Neural crest cell (in vitro differentiated cells): ENCODE measurements around the gene UNC45B. TPM values are rescaled to one million over a fixed set of nuclear protein-coding genes. Genes with fewer than 3 reads are reported as not detected.
A peak's percentile ranks its signal among the peaks of the same experiment; 100 is the strongest.
"Not testable (repeated sequence)": the region's sequence is repeated elsewhere in the genome, so short reads cannot be mapped to it uniquely, and the experiment has no call there.

ENCODE experiments used
- DNase-seq: peaks from one replicate; pipeline ENCODE4 v3.0.0; 2021; ENCODE audit warnings: low read depth, mixed read lengths, low spot score
- H3K27ac Mint-ChIP-seq: one replicate; pipeline ENCODE4 v1.8.0; 2021; ENCODE audit warnings: mild to moderate bottlenecking, mixed read lengths; ENCODE audit not compliant: unreplicated experiment
- H3K27me3 Mint-ChIP-seq: 2 replicates; pipeline ENCODE4 v1.8.0; 2021; ENCODE audit warnings: low read depth, mild to moderate bottlenecking, mixed read lengths
- H3K36me3 Mint-ChIP-seq: 2 replicates; pipeline ENCODE4 v1.8.0; 2021; ENCODE audit warnings: low read depth, mild to moderate bottlenecking, mixed read lengths
- H3K4me1 Mint-ChIP-seq: 2 replicates; pipeline ENCODE4 v1.8.0; 2021; ENCODE audit warnings: mixed read lengths
- H3K4me3 Mint-ChIP-seq: one replicate; pipeline ENCODE4 v1.8.0; 2021; ENCODE audit warnings: mild to moderate bottlenecking, mixed read lengths
- H3K9me3 Mint-ChIP-seq: 2 replicates; pipeline ENCODE4 v1.8.0; 2021; ENCODE audit warnings: mixed read lengths
- total RNA-seq: library from RNA; stranded (reverse); gene quantifications from 2 replicates; pipeline ENCODE4 v1.2.1, GENCODE V29; 2021
- TF ChIP-seq, protein P1 (sequence below): fragments of 200-600 bp; sonication (generic); conservative IDR thresholded peaks from 2 replicates; pipeline ENCODE4 v1.5.0; 2021; ENCODE audit warnings: antibody characterized with exemption, mild to moderate bottlenecking

UNC45B gene
- total RNA-seq, 1 donor from 2014 or later = not detected

DNA sequence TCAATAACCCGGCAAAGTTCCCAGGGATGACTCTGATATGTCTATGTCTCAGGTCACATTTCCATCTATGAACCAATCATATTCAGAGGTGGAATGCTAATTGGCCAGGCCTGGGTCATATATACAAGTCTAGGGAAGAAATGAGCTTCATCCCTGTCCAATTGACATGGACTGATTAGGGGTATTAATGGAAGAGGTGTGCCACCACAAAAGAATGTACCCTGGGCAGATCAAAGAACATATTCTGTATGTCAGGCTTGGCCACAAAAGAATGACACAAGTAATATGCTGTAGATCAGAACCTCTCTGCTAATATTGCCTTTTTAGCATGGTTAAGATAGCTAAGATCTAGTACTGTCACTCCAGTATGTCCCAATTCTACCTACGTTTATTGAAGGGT is 39.9 kb downstream of the UNC45B start:
- Mint-ChIP-seq H3K27ac (no peak overlapping the region), H3K9me3 (peaks cover 2% of the 10 kb centered on the region), H3K4me1 (no peaks in the 10 kb centered on the region), H3K27me3 (peaks cover 37% of the 10 kb centered on the region), H3K4me3 (no peak overlapping the region), H3K36me3 (no peaks in the 10 kb centered on the region)
- TF ChIP-seq, protein P1, sequence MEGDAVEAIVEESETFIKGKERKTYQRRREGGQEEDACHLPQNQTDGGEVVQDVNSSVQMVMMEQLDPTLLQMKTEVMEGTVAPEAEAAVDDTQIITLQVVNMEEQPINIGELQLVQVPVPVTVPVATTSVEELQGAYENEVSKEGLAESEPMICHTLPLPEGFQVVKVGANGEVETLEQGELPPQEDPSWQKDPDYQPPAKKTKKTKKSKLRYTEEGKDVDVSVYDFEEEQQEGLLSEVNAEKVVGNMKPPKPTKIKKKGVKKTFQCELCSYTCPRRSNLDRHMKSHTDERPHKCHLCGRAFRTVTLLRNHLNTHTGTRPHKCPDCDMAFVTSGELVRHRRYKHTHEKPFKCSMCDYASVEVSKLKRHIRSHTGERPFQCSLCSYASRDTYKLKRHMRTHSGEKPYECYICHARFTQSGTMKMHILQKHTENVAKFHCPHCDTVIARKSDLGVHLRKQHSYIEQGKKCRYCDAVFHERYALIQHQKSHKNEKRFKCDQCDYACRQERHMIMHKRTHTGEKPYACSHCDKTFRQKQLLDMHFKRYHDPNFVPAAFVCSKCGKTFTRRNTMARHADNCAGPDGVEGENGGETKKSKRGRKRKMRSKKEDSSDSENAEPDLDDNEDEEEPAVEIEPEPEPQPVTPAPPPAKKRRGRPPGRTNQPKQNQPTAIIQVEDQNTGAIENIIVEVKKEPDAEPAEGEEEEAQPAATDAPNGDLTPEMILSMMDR = no peak
- DNase-seq = no peak

DNA sequence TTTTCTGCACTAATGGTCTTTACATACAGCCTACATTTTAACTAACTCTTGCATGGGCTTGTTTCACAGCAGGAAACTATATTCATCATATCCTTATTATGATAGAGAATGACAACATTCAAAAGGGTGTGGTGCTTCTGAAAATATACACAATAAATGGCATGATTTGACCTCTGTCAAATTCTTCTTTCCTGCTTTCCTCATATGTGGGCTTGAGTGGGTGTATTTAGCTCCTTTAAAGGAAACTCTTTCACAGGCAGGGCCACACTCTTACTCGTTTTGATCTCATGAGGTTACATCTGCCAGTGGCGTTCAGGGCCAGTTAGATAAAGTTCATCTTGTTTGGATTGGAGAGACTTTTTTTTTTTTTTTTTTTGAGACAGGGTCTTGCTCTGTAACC is 40.5 kb downstream of the UNC45B start:
- Mint-ChIP-seq H3K36me3 (no peaks in the 10 kb centered on the region), H3K27ac (peak overlapping the region; percentile 44), H3K4me3 (no peak overlapping the region), H3K9me3 (peaks cover 2% of the 10 kb centered on the region), H3K4me1 (no peaks in the 10 kb centered on the region), H3K27me3 (peaks cover 35% of the 10 kb centered on the region)
- no peak for DNase-seq
- TF ChIP-seq, protein P1 = no peak

DNA sequence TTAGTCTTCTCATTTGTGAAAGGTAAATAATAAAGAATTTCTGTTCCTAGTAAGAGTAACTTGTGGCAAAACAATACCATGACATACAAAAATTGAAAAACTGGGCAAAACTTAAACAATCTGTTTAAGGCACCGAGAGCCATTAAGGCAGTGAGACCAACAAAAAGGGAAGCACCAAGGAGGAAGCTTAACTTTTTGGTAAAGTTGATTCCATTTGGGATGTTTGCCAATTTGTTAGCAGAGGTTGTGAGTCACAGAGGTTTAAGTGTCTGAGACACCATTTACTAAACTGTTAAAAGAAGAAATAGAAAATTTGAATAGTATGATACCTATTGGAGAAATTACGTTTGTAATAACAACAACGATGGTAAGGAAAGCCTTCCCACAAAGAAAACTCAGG is 41.7 kb downstream of the UNC45B start:
- H3K27me3 Mint-ChIP-seq = peaks cover 28% of the 10 kb centered on the region
- DNase-seq = no peak
- no peaks in the 10 kb centered on the region for H3K36me3 Mint-ChIP-seq
- TF ChIP-seq, protein P1 = no peak
- peaks cover 2% of the 10 kb centered on the region for H3K9me3 Mint-ChIP-seq
- H3K27ac Mint-ChIP-seq = no peak overlapping the region
- no peak overlapping the region for H3K4me3 Mint-ChIP-seq
- no peaks in the 10 kb centered on the region for H3K4me1 Mint-ChIP-seq

DNA sequence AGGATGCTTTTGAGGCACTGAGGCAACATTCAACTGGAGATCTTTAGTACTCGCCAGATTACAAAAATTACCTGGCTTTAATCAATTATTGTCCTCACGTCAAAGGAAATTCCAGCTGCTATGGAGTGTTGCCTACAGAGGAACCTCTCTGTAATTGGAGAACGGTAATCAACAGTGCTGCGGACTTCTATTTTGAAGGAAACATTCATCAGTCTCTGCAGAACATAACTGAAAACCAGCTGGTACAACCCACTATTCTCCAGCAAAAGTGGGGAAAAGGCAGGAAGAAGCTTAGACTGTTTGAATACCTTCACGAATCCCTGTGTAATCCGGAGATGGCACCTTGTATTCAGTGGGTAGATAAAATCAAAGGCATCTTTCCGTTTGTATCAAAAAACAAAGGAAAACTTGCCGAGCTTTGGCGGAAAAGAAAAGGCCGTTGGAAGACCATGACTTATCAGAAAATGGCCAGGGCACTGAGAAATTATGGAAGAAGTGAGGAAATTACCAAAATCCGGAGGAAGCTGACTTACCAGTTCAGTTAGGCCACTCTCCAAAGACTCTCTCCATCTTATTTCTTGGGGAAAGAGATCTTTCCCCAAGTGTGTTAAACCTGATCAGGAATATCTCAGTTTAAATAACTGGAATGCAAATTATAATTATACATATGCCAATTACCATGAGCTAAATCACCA is 43.5 kb downstream of the UNC45B start:
- Mint-ChIP-seq H3K9me3 (peaks cover 3% of the 10 kb centered on the region), H3K36me3 (no peaks in the 10 kb centered on the region), H3K4me1 (no peaks in the 10 kb centered on the region), H3K4me3 (no peak overlapping the region), H3K27ac (no peak overlapping the region), H3K27me3 (peaks cover 29% of the 10 kb centered on the region)
- DNase-seq = no peak
- TF ChIP-seq, protein P1 = no peak

DNA sequence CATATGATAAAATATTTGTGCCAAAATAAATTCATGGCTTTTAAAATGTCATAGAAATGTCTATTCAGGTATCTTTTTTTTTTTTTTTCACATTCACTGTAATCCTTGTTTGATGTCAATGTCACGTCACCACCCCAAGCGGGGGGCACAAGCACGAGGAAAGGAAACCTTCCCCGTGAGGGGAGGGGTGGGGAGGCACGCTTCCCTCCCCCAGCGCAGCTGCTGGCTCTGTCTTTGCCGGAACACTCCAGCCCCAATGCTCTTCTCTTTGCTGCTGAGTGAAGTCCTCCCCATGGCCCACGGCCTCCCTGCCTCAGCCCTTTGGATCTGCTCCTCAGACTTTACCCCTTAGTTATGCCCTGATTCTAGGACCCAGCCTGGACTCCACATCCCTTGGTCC is 45.1 kb downstream of the UNC45B start:
- Mint-ChIP-seq H3K4me3 (no peak overlapping the region), H3K9me3 (peaks cover 7% of the 10 kb centered on the region), H3K4me1 (no peaks in the 10 kb centered on the region), H3K27me3 (peaks cover 30% of the 10 kb centered on the region), H3K36me3 (no peaks in the 10 kb centered on the region), H3K27ac (no peak overlapping the region)
- DNase-seq = no peak
- TF ChIP-seq, protein P1 = no peak

DNA sequence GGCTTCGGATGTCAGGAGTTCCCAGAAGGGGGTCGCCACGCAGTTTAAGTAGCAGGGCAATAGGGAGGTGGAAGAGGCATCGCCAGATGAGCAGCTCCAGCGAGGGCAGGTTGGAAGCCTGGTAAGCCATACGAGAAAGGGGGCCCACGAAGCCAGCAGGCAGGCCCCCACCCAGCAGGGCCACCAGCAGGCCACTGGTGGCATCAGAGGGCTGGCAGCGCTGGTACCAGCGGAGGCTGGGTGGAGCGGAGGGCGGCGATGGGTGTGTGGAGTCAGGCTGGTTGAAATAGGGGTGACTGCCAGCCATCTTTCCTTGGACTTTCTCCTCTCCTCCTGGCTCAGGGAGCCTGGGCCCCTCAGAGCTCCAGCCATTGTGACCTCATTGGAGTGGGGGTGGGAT is 46.4 kb downstream of the UNC45B start, which contains the start of gene SLC35G3:
Gene SLC35G3 (minus strand): TSS at position 393 of the 400 bp plus-strand sequence. CDS start 86 bp downstream, at position 307.
- not testable (repeated sequence) for DNase-seq, H3K9me3 Mint-ChIP-seq, H3K4me3 Mint-ChIP-seq, H3K36me3 Mint-ChIP-seq, H3K4me1 Mint-ChIP-seq
- Mint-ChIP-seq H3K27ac (peak within 1 kb of the TSS; percentile 67), H3K27me3 (peaks cover 24% of the 10 kb centered on the region)

DNA sequence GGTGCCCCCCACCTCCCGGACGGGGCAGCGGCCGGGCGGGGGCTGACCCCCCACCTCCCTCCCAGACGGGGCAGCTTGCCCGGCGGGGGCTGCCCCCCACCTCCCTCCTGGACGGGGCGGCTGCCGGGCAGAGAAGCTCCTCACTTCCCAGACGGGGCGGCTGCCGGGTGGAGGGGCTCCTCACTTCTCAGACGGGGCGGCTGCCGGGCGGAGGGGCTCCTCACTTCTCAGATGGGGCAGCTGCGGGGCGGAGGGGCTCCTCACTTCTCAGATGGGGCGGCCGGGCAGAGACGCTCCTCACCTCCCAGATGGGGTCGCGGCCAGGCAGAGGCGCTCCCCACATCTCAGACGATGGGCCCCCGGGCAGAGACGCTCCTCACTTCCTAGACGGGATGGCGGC is 47.4 kb downstream of the UNC45B start:
- not testable (repeated sequence) for DNase-seq, H3K4me1 Mint-ChIP-seq, H3K4me3 Mint-ChIP-seq, H3K27ac Mint-ChIP-seq, H3K36me3 Mint-ChIP-seq
- Mint-ChIP-seq H3K9me3 (peaks cover 11% of the 10 kb centered on the region), H3K27me3 (peaks cover 25% of the 10 kb centered on the region)

DNA sequence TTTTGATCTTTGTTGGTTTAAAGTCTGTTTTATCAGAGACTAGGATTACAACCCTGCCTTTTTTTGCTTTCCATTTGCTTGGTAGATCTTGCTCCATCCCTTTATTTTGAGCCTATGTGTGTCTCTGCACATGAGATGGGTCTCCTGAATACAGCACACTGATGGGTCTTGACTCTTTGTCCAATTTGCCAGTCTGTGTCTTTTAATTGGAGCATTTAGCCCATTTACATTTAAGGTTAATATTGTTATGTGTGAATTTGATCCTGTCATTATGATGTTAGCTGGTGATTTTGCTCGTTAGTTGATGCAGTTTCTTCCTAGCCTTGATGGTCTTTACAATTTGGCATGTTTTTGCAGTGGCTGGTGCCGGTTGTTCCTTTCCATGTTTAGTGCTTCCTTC is 55.0 kb downstream of the UNC45B start:
- DNase-seq, H3K4me3 Mint-ChIP-seq, H3K4me1 Mint-ChIP-seq, H3K27ac Mint-ChIP-seq, H3K36me3 Mint-ChIP-seq, H3K9me3 Mint-ChIP-seq: not testable (repeated sequence)
- peaks cover 58% of the 10 kb centered on the region for H3K27me3 Mint-ChIP-seq
